ENCODE measurements around the gene C2orf80.
"Not testable (repeated sequence)": the region's sequence is repeated elsewhere in the genome, so short reads cannot be mapped to it uniquely, and the experiment has no call there.

C2orf80 gene

DNA sequence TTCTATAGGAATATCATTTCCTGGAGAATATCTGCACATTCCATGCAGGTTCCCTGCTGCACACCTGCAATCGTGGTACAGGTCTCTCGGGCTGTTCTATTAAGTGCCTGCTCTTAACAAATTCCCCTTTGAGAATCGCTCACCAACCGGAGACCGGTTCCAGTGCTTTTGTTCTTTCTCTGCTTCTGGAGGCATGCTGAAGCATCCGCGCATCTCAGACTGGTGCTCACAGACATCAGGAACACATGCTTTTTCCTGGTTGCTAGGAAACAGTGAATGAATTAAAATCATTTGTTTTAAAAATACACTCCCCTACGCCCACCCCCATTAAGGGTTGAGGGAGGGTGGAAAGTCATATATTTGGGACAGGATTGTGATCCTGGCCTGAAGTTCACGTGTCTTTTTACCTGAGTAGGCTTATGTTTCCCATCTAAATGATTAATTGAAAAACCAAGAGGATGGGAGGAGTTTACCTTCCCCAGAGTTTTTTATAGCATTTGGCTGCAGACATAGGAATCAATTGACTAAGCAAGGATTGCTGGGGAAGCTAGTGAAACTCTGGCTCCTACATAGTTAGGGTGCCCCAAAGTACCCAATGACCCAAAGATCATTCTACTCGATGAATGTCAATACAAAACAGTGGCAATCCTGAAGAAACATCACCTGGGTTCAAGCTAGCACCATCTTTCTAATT, at the start of gene C2orf80:
C2orf80 (minus strand) TSS at position 221 of the 694 bp plus-strand sequence. CDS start 3,044 bp downstream, outside the sequence.
- peak in 32 of 56 donors; percentile 3 to 74 (median 38) for DNase-seq

DNA sequence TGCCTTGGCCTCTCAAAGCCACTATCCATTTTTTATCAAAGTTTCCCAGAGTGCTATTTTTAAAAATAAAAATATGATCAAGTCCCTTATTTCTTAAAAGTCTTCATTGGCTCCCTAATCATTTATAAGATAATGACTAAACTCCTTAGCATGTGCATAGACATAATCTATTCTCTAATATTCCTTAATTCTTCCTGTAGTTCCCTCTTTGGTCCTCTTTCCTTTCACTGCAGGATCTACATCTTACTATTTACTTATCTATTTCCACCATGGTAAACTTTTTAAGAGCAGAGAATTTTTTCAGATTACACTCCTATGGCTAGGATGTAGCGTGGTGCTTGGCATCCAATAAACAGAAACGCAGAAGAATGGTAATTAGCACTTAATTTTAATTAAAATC, 46.0 kb upstream of the C2orf80 start:
- no peak for DNase-seq

GRCh38 chr2:208234786-208235185, 45.0 kb upstream of the C2orf80 start:
- DNase-seq = no peak

DNA sequence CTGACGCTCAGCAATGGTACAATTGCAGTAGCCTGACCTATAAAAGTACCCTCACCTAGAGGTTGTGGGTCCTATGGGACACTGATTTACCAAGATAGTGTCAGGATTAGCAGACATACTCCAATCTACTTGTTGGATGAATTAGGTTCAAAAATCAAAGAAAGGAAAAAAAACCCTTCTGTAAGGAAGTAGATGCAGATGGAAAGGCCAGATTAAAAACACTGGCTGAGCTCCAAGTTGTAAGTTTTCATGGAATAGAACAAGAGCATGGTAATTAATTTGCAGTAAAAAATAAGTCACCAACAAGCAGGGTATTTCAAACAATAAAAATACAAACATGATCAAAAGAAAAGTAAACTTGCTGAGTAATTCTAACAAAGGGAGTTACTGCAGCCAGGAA, 38.6 kb upstream of the C2orf80 start:
- no peak for DNase-seq

DNA sequence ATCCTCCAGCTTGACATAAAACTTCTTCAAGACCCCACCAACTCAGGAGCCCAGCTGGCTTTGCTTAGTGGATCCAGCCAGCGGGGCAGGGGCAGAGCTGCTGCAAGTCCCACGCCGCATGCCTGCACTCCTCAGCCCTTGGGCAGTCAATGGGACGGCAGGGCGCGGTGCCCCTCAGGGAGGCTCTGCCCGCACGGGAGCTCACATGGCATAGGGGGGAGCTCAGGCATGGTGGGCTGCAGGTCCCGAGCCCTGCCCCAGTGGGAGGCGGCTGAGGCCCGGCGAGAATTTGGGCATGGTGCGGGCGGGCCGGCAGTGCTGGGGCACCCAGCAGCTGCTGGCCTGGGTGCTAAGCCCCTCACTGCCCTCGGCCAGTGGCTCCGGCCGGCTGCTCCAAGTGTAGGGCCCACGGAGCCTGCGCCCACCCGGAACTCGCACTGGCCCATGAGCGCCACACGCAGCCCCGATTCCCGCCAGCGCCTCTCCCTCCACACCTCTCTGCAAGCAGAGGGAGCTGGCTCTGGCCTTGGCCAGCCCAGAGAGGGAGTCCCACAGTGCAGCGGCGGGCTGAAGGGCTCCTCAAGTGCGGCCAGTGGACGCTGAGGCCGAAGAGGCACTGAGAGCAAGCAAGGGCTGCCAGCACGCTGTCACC, 37.9 kb upstream of the C2orf80 start:
- DNase-seq = no peak

GRCh38 chr2:208224802-208225201, 35.0 kb upstream of the C2orf80 start:
- no peak for DNase-seq

GRCh38 chr2:208222351-208222750, 32.5 kb upstream of the C2orf80 start:
- no peak for DNase-seq

DNA sequence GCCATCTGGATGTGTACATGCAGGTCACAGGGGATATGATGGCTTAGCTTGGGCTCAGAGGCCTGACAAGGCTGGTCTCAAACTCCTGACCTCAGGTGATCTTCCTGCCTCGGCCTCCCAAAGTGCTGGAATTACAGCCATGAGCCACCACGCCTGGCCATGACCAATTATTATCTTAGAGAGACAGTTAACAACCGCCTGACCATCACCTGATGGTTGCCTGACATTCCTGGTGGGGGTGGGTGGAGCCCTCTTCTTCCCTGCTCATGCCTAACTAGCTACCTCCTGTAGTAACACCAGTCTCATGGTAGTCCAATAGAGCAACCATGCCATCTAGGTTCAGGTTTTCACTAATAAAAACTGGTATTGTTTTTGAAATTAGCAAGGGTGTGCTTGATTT, 32.0 kb upstream of the C2orf80 start:
- DNase-seq = not testable (repeated sequence)

DNA sequence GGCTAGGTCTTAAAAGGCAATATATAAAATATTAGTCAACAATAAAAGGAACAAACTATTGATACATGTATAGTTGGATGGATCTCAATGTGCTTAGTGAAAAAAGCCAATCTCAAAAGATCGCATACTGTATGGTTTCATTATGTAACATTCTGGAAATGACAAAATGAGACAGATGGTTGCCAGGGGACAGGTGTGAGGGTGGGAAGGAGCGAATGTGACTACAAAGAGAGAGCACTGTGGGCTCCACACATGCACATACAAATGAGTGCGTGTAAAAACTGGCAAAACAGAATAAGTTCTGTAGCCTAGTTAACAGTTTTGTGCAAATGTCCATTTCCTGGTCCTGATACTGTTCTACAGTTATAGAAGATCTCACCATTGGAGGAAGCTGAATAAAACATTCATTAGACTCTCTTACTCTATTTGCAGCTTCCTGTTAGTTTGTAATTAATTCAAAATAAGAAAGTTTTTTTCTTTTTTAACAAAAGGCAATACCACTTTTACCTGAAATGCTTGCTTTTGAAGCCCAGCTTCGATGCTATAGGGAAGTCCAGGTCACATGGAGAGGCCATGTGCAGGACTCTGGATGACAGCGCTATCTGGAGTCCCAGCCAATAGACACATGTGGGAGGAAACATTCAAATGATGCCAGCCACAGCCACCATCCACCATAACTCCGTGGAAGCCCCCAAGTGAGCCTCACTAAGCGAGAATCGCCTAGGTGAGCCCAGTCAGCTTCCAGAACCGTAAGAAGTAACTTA, 21.0 kb upstream of the C2orf80 start:
- peak in 8 of 56 donors; percentile 3 to 28 (median 11) for DNase-seq

DNA sequence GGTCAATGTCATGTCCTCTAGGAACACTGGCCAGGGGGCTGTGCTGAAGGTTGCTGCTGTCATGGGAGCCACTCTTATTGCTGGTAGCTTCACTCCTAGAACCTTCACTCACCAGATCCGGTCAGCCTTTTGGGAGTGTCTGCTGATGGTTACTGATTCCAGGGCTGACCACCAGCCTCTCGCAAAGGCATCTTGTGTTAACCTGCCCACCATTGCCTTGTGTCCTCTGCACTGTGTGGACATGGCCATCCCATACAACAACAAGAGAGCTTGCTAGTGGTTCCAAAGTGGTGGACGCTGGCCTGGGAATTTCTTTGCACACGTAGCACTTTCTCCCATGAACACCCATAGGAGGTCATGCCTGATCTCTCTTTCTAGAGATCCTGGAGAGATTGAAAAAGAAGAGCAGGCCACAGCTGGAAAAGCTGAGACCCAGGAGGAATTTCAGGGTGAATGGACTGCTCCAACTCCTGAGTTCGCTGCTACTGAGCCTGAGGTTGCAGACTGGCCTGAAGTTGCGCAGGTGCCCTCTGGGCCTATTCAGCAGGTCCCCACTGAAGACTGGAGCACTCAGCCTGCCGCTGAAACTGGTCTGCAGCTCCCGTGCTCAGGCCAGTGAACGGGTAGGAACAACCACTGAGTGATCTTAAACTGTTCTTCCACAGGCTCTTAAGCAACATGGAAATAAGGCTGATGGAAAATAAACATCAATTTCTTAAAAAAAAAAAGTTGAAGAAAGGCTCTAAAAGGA, 18.7 kb upstream of the C2orf80 start:
- DNase-seq = no peak

DNA sequence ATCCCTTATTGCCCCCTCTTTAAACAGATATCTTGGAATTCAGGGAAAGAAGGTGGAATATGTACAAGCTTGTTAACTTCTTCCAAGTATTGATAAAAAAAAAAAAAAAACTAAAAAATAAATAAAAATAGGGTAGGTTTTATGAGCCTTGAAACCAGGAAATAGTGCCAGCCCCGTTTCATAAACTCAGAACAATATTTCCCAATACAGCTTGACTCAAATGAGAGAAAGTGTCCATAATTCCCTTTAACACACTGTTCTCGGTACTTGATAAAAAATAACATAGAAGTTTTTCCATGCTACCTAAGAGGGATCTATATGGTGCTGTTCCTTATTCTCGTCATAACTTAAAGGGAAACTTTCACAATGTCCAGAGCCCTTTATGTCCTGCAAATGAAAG, 17.9 kb upstream of the C2orf80 start:
- DNase-seq = no peak

DNA sequence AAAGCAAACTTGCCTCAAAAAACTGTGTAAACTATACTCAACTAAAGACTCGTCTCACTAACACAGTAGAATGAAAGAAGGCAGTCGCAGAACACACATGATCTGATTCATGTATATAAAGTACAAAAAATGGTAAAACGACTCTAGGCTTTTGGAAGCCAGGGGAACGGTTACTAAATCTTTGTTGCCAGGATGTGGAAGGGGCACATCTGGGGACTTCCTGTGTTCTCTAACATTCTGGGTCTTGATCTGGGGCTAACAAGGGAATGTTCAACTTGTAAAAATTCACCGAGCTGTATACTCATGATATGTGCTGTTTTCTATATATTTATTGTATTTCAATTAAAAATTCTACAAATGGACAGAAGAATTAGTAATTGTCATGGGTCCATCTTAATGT, 14.3 kb upstream of the C2orf80 start:
- no peak for DNase-seq

GRCh38 chr2:208195531-208195930, 5.7 kb upstream of the C2orf80 start:
- no peak for DNase-seq

DNA sequence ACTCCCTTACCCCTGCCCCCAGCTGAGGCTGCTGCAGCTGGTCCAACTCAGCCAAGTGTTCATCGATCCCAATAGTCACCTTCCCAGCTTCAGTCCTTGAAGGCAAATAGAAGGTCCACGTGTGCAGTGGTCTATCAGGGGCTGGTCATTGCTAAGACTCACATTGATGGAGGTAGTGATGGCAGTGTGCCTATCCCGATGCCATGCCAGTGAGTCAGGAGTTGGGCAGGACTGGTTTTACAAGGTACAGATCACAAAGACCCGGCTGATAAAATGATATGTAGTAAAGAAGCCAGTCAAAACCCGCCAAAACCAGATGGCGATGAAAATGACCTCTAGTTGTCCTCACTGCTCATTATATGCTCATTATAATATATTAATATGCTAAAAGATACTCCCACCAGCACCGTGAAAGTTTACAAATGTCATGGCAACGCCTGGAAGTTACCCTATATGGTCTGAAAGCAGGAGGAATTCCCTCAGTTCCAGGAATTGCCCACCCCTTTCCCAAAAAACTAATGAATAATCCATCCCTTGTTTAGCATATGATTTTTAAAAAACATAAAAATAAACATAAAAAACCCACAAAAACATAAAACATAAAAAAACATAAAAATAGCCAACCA, 2.9 kb upstream of the C2orf80 start:
- DNase-seq = no peak

- no peak for DNase-seq
These were observed 591 bp downstream of the C2orf80 start for GRCh38 chr2:208189069-208189809.

GRCh38 chr2:208186893-208187292, 2.9 kb downstream of the C2orf80 start:
- DNase-seq = peak in 1 of 56 donors; percentile 17

- peak in 4 of 56 donors; percentile 4 to 24 (median 10) for DNase-seq
These were observed 3.4 kb downstream of the C2orf80 start for GRCh38 chr2:208186465-208186864.

- peak in 1 of 56 donors; percentile 10 for DNase-seq
These were observed 5.7 kb downstream of the C2orf80 start for GRCh38 chr2:208183972-208184705.

DNA sequence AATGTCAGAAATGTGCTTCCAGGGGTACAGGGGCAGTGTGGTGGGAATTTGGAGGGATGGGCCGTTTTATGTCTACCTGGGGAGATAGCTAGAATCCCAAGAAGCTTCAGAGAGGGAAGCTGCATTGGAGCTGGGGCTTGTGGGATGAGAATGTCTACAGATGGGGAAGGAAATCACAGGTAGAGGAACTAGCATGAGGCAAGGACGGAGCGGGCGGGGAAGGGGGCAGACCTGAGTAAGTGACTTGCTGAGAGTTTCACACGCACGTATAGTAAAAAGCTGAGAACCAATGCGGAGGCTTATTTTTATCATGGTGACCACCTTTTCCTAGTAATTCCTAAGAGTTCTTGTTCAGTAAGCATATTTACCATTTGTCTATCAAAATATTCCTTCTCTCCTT, 6.3 kb downstream of the C2orf80 start:
- DNase-seq = peak in 1 of 56 donors; percentile 6

- no peak for DNase-seq
These were observed 7.0 kb downstream of the C2orf80 start for GRCh38 chr2:208182835-208183234.
